Hepatocyte (in vitro differentiated cells): ENCODE measurements around the gene CRYZ. TPM values are rescaled to one million over a fixed set of nuclear protein-coding genes. Genes with fewer than 3 reads are reported as not detected.

Experiments used
- DNase-seq: peaks from one replicate; pipeline ENCODE4 v3.0.0-alpha.2; 2016; ENCODE audit warnings: low spot score
- H2AFZ ChIP-seq: fragments of 200-600 bp; sonication (generic); 2 replicates; pipeline ENCODE4 v1.6.0; 2016; ENCODE audit warnings: antibody characterized with exemption, mild to moderate bottlenecking
- H3K27ac ChIP-seq: fragments of 200-600 bp; sonication (generic); 2 replicates; pipeline ENCODE4 v1.5.1; 2016; ENCODE audit warnings: mild to moderate bottlenecking
- H3K27me3 ChIP-seq: fragments of 200-600 bp; sonication (generic); 2 replicates; pipeline ENCODE4 v1.6.1; 2016
- H3K36me3 ChIP-seq: fragments of 200-600 bp; sonication (generic); replicated peaks from 2 replicates; pipeline ENCODE4 v1.5.1; 2016; ENCODE audit warnings: low read depth; ENCODE audit not compliant: insufficient read depth
- H3K4me1 ChIP-seq: fragments of 200-600 bp; sonication (generic); 2 replicates; pipeline ENCODE4 v1.5.1; 2016; ENCODE audit warnings: mild to moderate bottlenecking, moderate library complexity; ENCODE audit not compliant: insufficient read depth
- H3K4me2 ChIP-seq: fragments of 200-600 bp; sonication (generic); 2 replicates; pipeline ENCODE4 v1.6.0; 2016
- H3K4me3 ChIP-seq: fragments of 200-600 bp; sonication (generic); 2 replicates; pipeline ENCODE4 v1.5.1; 2016; ENCODE audit warnings: mild to moderate bottlenecking
- H3K79me2 ChIP-seq: fragments of 200-600 bp; sonication (generic); 2 replicates; pipeline ENCODE4 v1.6.0; 2017; ENCODE audit warnings: mild to moderate bottlenecking
- H3K9me2 ChIP-seq: fragments of 200-600 bp; sonication (generic); replicated peaks from 2 replicates; pipeline ENCODE4 v1.6.0; 2017; ENCODE audit warnings: mild to moderate bottlenecking; ENCODE audit not compliant: insufficient read depth
- H3K9me3 ChIP-seq: fragments of 200-600 bp; sonication (generic); 2 replicates; pipeline ENCODE4 v1.5.1; 2016; ENCODE audit warnings: low read depth, mild to moderate bottlenecking
- H4K20me1 ChIP-seq: fragments of 200-600 bp; sonication (generic); 2 replicates; pipeline ENCODE4 v1.6.0; 2016; ENCODE audit warnings: mild to moderate bottlenecking; ENCODE audit not compliant: insufficient read depth, poor library complexity, severe bottlenecking
- CTCF ChIP-seq: fragments of 200-600 bp; sonication (generic); IDR thresholded peaks from 2 replicates; pipeline ENCODE4 v1.5.1; 2016; ENCODE audit warnings: antibody characterized with exemption, mild to moderate bottlenecking; ENCODE audit not compliant: poor library complexity
- EZH2 ChIP-seq: fragments of 200-600 bp; sonication (generic); IDR thresholded peaks from 2 replicates; pipeline ENCODE4 v1.6.1; 2016; ENCODE audit warnings: antibody characterized with exemption, mild to moderate bottlenecking, borderline replicate concordance
- EZH2phosphoT487 ChIP-seq: fragments of 200-600 bp; sonication (generic); IDR thresholded peaks from one replicate; pipeline ENCODE4 v1.6.1; 2018; ENCODE audit warnings: antibody characterized with exemption, mild to moderate bottlenecking, low read depth, moderate library complexity; ENCODE audit not compliant: unreplicated experiment, severe bottlenecking
- WGBS: methylation state at CpG from one replicate; pipeline ENCODE4 v1.1.6; 2016; ENCODE audit warnings: low lambda C conversion rate; ENCODE audit errors: missing lambda C conversion rate; 5-methylcytosine and 5-hydroxymethylcytosine counted together
- polyA plus RNA-seq: library from polyadenylated mRNA; unstranded; fragments of >200 nt; fragmentation: Nextera tagmentation; extraction: Ambion mirVana; gene quantifications from 2 replicates; pipeline ENCODE4 v1.2.1, GENCODE V29; 2016
- total RNA-seq: library from RNA; depleted of rRNA; stranded (reverse); fragments of >200 nt; gene quantifications from 2 replicates; pipeline ENCODE4 v1.2.3, GENCODE V29; 2014

CRYZ gene
- total and polyA plus RNA-seq, 2 experiments from 2014 or later = 1.8 to 3.5 TPM

DNA sequence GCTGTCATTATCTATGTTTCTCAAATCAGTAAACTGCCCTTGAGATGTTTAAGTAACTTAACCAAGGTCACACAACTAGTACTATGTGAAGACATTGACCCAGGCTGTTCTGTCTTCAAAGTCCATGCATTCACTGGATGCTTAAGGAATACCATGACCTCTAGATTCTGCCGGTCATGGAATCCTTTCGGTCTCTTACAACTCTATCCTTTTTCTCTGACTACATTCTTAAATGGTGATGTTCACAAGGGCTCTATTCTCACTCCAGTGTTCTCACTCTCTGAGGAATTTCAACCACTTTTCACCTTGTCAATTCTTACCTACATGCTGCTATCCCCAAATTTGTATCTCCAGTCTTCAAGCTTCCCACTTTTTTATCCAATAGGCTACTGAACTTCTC is 15.2 kb downstream of the CRYZ start:
- Histone ChIP-seq H3K4me1 (peaks cover 25% of the 10 kb centered on the region), H3K4me2 (no peak overlapping the region), H2AFZ (no peak overlapping the region), H3K9me2 (no peaks in the 10 kb centered on the region), H3K27ac (no peak overlapping the region), H3K79me2 (no peaks in the 10 kb centered on the region), H3K36me3 (no peaks in the 10 kb centered on the region), H3K4me3 (no peak overlapping the region), H3K9me3 (no peaks in the 10 kb centered on the region), H3K27me3 (no peaks in the 10 kb centered on the region), H4K20me1 (no peaks in the 10 kb centered on the region)
- WGBS = 86% methylated on average over 2 of the region's 2 CpGs
- no peak for DNase-seq
- TF ChIP-seq EZH2phosphoT487 (no peak), EZH2 (no peak), CTCF (no peak)

GRCh38 chr1:74716822-74717221 is 16.0 kb downstream of the CRYZ start:
- no peaks in the 10 kb centered on the region for H3K9me3 ChIP-seq
- no peaks in the 10 kb centered on the region for H3K79me2 ChIP-seq
- H4K20me1 ChIP-seq = no peaks in the 10 kb centered on the region
- H2AFZ ChIP-seq = no peak overlapping the region
- 97% methylated on average over 1 of the region's 1 CpG for WGBS
- H3K27me3 ChIP-seq = no peaks in the 10 kb centered on the region
- no peak for DNase-seq
- H3K4me3 ChIP-seq = no peak overlapping the region
- H3K4me1 ChIP-seq = peaks cover 25% of the 10 kb centered on the region
- no peaks in the 10 kb centered on the region for H3K36me3 ChIP-seq
- H3K4me2 ChIP-seq = no peak overlapping the region
- TF ChIP-seq EZH2 = no peak
- no peak for TF ChIP-seq EZH2phosphoT487
- TF ChIP-seq CTCF = no peak
- H3K9me2 ChIP-seq = no peaks in the 10 kb centered on the region
- H3K27ac ChIP-seq = no peak overlapping the region

DNA sequence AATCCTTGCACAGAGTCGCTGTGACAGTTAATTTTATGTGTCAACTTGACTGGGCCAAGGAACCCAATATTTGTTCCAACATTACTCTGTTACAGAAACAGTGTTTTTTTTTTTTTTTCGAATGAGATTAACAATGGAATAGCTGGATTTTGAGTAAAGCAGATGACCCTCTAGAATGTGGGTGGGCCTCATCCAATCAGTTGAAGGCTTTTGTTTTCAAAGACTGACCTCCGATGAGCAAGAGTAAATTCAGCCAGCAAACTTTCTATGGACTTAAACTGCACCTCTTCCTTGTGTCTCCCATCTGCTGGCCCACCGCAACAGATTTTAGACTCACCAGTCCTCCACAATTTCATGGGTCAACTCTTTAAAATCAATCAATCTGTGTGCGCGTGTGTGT is 17.0 kb downstream of the CRYZ start:
- H3K4me3 ChIP-seq = no peak overlapping the region
- H2AFZ ChIP-seq = no peak overlapping the region
- no peaks in the 10 kb centered on the region for H4K20me1 ChIP-seq
- WGBS = 63% methylated on average over 6 of the region's 6 CpGs
- no peaks in the 10 kb centered on the region for H3K27me3 ChIP-seq
- no peak for DNase-seq
- no peak overlapping the region for H3K4me2 ChIP-seq
- H3K9me2 ChIP-seq = no peaks in the 10 kb centered on the region
- no peaks in the 10 kb centered on the region for H3K79me2 ChIP-seq
- H3K27ac ChIP-seq = no peak overlapping the region
- no peaks in the 10 kb centered on the region for H3K9me3 ChIP-seq
- H3K36me3 ChIP-seq = no peaks in the 10 kb centered on the region
- H3K4me1 ChIP-seq = peaks cover 25% of the 10 kb centered on the region
- no peak for TF ChIP-seq EZH2
- TF ChIP-seq EZH2phosphoT487 = no peak
- TF ChIP-seq CTCF = no peak

DNA sequence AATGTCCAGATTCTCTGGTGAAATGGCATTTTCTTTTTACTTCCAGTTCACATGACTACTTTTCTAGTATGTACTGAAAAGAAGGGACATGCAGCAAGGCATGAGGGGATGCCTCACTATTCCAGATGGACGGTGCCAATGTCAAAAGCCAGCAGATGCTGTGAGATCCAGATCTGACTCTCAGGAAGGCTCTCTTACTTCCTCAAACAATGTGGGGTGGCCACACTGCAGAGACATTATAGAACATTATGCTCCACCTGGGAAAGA is 17.7 kb downstream of the CRYZ start:
- TF ChIP-seq CTCF = no peak
- no peaks in the 10 kb centered on the region for H3K36me3 ChIP-seq
- 87% methylated on average over 1 of the region's 1 CpG for WGBS

More for the DNA sequence above, 17.7 kb downstream of the CRYZ start:
- H3K79me2 ChIP-seq = no peaks in the 10 kb centered on the region
- no peaks in the 10 kb centered on the region for H3K27me3 ChIP-seq
- H2AFZ ChIP-seq = no peak overlapping the region
- H4K20me1 ChIP-seq = no peaks in the 10 kb centered on the region
- no peaks in the 10 kb centered on the region for H3K9me2 ChIP-seq
- H3K4me1 ChIP-seq = peaks cover 25% of the 10 kb centered on the region
- H3K4me2 ChIP-seq = peak overlapping the region; percentile 6
- peak overlapping the region; percentile 50 for H3K27ac ChIP-seq
- H3K9me3 ChIP-seq = no peaks in the 10 kb centered on the region
- DNase-seq = no peak
- H3K4me3 ChIP-seq = no peak overlapping the region
